Colon (tissue), 2 donors: ENCODE results near the gene MB.

ENCODE experiments used
- FAIRE-seq: peaks from 2 replicates; lab custom pipeline; 2012; peaks lifted over from hg19 to GRCh38; lab: Jason Lieb, UNC
- donor health status: control.
- donor health status: control.

MB gene

DNA sequence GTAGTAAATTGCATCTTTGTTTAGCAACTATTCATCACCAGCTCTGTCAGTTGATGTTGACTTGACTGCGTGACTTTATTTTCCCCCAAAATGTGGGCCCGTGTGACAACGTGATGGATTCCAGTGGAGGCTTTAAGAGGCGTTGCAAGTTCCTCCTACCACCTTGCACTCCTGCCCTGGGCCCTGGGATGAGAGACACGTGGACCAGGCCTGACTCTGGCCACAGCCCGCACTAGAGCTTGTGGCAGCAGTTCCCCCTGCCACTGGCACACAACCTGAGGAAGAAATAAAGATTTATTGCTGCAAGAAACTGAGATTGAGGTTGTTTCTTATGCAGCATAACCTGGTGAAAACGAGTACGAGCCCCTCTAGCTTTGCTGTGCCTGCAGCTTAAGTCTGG is 44.6 kb downstream of the MB start:
- no peak for FAIRE-seq

DNA sequence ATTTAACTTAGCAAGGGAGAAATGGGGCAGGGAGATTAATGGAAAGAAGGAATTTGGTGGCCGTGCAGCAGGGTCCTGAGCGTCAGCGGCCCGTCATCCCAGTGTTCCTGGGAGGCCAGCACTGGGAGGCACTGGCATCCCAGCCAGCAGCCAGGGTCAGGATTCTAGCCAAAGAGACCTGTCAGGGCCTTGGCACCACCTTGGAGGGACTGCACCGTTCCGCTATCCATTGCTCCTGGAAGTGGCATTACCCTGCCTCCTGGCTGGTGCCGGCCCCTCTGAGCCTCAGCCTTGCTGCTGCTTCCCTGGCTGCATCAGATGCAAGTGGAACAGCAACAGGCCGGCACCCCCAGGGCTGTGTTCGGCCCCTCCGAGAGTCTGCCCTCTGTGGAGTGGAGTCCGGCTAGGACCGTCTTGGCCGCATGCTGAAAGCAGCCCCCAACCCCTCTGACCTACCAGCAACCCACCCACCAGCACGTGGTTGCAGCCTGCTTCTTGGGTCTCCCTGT is 46.4 kb downstream of the MB start:
- FAIRE-seq: no peak

DNA sequence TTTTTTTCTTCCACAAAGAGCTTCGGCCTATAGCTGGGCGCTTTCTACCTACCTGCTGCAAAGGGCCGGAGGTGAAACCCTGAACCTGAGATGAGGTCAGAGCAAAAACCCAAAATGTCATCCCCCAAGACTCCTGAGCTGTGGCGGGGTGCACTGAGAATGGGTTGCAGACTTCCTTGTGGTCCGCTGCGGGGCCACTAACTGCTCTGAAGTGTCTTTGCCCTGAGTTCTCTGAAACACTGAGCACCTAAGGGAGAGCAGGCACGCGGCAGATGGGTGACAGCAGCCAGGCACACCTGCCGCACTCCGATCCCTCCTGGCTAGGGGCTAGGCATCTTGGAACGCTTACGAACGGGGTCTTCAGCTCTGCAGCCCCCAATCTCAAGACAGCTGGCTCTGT is 47.2 kb downstream of the MB start:
- no peak for FAIRE-seq

DNA sequence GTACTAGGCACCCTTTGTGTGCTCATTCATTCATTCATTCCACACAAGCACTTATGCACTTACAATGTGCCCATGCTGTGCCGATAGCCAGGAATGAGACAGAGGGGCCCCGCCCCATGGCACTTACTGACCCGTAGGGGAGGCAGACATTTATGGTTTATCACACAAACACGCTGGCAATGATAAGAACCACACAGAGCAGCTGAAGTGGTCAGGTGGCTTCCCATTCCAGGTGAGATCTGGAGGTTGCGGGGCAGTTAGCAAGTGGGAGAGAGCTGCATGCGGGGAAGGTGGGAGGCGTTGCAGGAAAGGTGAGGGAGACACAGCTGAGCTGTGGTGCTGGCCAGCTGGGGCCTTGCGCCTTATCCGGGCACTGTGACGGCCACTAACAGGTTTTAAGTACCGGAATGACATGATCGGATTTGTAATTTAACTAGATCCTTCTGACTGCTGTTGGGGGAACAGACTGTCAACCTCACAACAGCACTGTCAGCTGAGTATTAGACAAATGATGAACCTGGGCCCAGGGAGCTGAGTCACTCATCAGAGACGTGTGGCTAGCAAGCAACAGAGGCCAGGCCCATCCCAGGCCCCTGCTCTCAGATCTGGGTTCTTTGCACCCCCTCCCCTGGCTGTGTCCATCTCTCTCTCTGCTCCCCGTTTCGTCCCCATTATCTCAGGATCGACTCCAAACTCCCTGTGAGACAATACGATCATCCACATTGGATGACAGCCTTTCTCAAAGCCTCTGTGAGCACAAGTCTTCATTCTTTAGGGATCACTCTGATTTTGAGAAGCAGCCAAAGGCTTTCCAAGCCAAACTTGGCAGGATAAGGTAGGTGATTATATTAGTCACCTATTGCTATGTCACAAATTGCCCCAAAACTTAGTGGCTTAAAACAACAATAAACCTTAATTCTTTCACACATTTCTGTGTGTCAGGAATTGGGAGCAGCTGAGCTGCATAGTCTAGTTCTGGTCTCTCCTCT is 48.1 kb downstream of the MB start:
- no peak for FAIRE-seq

DNA sequence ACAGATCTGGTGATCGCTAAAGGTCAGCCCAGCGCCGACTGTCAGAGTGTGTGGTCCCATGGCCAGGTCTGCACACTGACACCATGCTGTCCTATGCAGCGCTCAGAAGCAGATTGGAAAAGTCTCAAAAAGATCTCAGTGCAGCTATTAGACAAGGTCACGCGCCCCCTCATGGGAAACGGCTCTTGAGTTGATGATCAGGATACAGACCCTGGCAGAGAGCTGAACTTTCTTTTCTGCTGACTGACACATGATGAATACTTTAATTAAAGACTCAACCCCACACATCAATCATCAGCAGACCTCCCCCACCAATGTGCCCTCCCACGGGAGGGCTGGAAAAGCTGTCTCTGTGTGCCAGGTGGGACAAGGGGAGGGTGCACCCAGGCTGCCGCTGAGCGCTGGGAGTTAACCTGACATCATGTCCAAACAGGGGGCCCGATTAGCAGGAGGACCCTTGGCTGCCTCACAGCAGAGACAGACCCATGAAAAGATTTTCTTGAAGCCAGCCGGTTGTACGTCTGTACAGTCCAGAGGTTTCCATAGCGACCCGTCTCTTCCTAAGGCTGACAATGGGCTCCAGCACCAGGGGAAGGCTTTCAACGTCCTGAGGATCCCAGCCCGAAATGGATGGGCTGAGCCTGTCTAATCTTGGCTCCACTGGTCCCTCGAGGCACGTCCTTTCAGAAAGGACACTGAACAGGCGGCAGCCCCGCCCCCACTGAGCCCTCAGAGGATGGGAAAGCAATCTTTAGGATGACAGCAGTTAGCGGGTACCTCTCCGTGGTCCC is 49.6 kb downstream of the MB start:
- no peak for FAIRE-seq

DNA sequence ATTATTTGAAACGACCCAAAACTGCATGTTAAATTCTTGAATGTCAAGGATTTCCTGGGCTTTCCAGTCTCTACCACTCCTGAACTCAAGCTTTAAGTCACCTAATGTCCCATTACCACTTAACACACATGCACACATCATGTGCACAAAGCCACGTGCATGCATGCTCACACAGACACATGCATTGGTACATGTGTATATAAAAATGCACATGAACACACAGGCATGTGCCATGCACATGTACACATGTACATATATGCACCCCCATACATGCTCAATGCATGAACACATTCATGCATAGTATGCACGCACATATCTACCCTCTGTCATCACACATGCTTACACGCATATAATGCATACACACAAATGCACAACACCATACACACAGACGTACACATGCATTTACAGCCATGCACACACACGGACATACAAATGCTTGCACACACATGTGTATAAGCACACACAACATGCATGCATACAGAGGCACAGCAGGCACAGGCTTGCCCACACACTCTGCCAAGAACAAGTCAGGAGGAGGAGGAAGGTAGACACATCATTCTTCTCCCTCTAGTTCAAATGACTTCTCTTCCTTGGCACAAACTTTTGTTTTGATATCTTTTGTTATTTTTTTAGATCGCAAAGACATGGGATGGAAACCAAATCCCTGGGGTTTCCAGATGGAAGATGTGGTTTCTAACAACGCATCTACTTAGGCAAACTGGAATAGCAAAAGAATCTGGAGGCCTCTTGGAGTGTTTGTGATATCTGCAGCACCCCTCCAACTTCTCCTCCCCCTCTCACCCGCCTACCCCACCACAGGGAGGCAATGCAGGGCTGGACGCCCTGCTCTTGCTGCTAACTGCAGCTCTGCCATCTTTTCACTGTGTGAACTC is 51.9 kb downstream of the MB start:
- FAIRE-seq: no peak

DNA sequence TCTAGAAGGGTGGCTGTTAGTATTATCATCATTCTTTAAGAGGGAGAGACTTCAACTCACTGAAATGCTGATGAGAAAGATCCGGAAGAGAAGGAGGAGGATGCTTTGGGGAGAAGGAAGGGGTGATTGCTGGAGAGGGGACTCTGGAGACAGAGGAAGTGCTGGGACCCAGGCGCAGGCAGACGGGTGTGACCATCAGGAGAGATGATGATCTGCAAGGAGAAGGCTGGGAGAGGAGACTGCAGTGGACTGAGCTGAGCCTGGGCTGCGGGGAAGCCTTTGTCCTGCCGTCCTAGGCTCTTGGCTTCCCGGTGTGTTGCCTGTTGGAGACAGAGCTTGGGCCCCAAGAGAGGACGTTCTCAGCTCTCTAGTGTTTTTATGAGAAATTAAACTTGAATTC is 53.9 kb downstream of the MB start:
- no peak for FAIRE-seq

DNA sequence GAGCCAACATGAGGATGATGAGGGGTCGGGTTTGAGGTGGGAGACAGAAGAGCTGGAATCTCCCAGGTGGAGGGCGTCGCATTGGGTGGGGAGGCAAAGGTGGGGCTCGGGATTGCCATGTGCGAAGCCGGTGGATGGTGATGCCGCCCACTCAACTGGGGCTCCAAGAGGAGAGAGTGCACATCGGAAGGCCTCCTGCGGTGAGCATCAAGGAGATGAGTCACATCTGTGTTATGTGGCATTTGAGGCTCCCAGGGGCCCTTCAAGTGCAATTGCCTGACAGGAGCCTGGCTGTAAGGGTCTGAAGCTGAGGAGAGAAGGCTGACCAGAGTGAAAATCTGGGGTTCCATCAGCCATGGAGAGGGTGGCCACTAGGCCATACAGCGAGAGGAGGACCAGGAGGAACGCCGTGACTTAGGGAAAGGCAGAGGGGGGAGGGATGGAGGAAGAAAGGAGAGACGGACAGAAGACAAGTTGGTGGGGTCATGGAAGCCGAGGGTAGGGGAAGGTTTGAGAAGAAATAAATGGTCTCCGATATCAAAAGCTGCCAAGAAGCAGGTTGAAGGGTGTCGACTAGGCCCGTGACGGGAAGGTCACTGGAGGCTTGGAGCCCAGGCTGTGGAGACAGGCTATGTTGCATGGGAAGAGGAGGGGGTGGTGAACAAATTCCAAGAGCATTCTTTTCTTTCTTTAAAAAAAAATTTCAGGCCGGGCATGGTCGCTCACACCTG is 55.2 kb downstream of the MB start:
- no peak for FAIRE-seq

DNA sequence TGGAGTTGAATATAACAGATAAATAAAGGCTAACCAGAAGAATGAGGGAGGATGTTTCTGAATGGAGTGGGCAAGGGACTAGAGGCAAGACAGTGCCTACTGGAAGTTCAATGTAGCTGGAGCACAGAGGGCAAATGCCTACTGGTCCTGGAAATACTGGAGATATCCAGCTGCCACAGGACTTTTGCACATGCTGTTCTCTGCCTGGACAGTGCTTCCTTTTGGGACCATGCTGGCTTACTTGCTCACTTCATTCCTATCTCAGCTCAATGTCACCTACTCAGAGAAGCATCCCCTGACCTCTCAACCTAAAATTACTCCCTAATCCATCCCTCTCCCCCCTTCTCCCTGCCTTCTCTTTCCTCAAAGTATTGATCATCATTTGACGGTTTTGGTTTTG is 56.3 kb downstream of the MB start:
- no peak for FAIRE-seq

DNA sequence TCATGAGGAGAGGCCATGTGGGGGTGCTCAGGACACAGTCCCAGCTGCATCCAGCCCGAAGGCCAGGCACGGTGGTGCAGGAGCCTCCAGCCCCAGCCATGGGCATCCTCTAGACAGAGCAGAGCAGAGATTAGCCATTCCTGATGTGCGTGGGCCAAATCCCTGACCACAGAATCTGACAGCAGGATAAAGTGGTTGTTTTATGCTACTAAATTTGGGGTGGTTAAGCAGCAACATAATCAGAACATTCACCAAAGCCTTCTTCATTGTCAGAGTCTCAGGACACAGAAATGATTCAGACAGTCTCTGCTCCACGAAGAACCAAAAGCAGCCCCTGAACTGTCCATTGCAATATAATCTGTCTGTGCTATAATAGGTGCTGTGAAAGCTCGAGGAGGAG is 56.8 kb downstream of the MB start:
- no peak for FAIRE-seq

DNA sequence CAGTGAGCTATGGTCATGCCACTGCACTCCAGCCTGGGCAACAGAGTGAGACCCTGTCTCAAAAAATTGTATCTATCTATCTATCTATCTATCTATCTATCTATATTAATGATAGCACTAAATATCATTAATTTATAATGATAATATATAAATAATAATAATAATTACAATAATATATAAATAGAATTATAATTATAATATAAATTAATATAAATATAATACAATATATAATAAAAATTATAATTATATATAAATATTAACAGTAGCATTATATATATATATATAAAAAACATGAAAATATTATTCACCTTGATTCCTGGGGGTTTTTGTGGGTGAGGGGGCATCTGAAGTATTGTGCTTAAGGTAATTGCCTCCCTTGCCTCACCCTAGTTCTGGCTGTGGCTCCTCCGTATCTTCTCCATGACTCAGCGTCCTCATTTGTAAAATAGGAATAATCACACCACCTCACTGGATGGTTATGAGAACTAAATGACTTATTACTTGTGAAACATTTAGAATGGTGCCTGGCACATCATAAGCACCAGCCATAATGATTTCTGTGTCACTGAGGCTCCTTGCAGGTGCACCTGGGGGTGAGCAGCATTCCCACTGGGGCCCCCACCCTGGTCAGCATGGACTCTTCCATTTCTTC is 57.6 kb downstream of the MB start:
- peak; percentile 43 for FAIRE-seq

DNA sequence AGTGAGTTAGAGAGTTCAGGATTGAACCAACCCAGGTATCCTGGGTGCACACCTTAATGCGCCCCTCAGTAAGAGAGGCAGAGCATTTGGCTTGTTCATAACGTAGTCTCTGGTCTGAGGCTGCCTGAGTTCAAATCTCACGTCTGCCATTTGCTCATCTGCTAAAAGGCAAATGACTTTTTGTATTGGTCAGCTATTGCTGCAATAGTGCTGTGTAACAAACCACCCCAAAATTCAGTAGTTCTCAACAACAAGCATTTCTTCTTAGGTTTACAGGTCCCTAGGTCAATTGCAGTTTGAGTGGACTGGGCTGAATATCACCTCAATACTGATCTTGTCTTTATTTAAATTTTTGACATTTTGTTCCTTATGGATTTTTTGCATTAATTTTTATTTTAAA is 58.4 kb downstream of the MB start:
- no peak for FAIRE-seq

DNA sequence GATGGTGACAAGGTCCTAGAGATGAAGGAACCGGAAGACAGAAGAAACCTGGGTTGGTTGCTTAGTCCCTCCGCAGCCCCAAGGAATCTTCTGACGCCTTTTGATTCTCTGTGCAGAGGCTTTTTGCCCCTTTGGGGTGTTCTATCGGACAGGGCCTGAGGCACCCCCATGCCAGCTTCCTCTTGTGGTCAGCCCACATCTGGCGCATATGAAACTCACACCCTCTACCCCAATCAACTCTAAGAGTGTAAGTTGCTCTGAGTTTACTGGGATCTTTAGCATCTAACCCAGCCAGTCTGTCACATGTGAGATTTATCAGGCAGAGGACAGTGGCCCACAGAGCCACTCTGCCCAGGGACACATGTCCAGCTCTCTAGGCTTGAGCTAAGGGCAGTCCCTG is 59.1 kb downstream of the MB start:
- no peak for FAIRE-seq
